ENCODE measurements around the gene RHPN2.

DNA sequence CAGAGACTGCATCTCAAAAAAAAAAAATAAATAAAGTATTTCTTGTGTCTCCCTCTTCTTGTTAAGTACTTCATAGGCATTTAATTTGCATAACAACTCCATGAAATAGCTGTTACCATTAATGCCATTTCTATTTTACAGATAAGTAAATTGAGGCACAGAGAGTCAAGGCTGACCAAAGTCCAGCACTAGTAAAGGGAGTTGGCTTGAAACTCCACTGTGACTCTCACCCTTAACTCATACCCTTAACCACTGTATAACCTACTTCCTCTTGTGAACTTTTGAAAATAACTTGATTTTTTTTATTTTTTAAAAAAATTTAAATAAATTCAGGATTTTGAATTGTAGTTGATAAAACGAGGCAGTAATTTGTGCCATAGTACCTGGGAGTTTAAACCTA is 22.3 kb upstream of the RHPN2 start:
- no peak for TF ChIP-seq POLR2A (IDR thresholded peaks at IDR 0.05)
- TF ChIP-seq, protein P1, sequence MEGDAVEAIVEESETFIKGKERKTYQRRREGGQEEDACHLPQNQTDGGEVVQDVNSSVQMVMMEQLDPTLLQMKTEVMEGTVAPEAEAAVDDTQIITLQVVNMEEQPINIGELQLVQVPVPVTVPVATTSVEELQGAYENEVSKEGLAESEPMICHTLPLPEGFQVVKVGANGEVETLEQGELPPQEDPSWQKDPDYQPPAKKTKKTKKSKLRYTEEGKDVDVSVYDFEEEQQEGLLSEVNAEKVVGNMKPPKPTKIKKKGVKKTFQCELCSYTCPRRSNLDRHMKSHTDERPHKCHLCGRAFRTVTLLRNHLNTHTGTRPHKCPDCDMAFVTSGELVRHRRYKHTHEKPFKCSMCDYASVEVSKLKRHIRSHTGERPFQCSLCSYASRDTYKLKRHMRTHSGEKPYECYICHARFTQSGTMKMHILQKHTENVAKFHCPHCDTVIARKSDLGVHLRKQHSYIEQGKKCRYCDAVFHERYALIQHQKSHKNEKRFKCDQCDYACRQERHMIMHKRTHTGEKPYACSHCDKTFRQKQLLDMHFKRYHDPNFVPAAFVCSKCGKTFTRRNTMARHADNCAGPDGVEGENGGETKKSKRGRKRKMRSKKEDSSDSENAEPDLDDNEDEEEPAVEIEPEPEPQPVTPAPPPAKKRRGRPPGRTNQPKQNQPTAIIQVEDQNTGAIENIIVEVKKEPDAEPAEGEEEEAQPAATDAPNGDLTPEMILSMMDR (IDR thresholded peaks at IDR 0.05) = no peak

Data from uterus (tissue), 2 donors.